OCI-M2 (cell line): ENCODE data around the gene GSDME.

Source experiments
- DNase-seq: peaks from one replicate; lab custom pipeline; 2025; ENCODE audit not compliant: unreplicated experiment; lab: John Stamatoyannopoulos, UW

Gene GSDME

GRCh38 chr7:24773646-24774045, 16.4 kb upstream of the GSDME start:
- DNase-seq, result no peak

DNA sequence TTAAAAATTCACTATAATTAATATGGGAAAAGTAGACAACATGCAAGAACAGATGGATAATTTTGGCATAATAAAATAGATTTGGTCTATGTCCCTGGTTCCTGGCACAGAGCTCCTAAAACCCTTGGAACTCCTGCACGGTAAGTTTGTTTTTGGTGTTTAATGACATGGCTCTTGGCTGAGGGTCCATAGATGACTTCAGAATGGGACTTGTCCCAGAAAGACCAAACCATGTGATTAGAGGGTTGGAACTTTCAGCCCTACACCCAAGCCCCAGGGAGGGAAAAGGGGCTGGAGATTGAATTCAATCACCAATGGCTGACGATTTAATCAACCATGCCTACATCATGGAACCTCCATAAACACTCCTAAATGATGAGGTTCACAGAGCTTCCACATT, 12.6 kb upstream of the GSDME start:
- no peak for DNase-seq

- no peak for DNase-seq
These were observed 12.0 kb upstream of the GSDME start for GRCh38 chr7:24769014-24769830.

- no peak for DNase-seq
These were observed 10.8 kb upstream of the GSDME start for GRCh38 chr7:24767878-24768569.

DNA sequence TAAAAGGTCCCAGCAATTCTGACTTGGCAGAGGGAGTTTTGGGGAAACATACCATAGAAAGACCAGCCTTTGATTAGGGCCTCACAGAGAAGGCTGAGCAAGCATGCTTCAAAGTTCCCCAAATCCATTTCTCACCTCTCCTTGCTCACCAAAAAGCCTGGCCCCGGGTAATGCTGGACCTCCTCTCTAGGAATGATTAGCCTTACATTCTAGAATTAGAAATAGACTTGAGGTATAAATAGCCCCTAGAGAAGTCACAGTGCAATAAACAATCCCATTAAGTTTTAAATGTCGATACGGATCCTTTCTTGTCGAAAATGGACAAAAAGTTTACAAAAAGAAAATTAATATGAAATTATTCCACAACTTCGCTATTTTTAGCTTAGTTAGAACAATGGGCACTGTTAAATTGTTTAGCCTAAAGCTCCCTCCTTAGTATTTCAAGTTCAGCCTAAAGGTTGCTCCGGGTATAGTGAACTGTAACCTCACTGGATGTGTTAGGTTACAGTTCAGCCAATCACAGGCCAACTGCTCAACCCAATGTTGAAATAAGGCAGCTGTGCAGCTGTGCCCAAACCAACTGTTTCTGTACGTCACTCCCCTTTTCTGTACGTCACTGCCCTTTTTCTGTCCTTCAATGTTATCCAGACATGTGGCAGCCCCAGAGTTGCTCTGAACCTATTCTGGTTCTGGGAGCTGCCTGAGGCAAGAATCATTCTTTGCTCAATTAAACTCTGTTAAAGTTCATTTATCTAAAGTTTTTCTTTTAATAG, 7.9 kb upstream of the GSDME start:
- DNase-seq, result no peak

- DNase-seq, result no peak
These were observed 6.7 kb upstream of the GSDME start for GRCh38 chr7:24764011-24764410.

- no peak for DNase-seq
These were observed 6.1 kb upstream of the GSDME start for GRCh38 chr7:24763303-24763901.

- no peak for DNase-seq
These were observed 5.5 kb upstream of the GSDME start for GRCh38 chr7:24762771-24763170.

- no peak for DNase-seq
These were observed 3.7 kb upstream of the GSDME start for GRCh38 chr7:24760968-24761367.

GRCh38 chr7:24756545-24757352, 515 bp downstream of the GSDME start:
- DNase-seq, result no peak

GRCh38 chr7:24755541-24756407, 1.5 kb downstream of the GSDME start:
- no peak for DNase-seq

DNA sequence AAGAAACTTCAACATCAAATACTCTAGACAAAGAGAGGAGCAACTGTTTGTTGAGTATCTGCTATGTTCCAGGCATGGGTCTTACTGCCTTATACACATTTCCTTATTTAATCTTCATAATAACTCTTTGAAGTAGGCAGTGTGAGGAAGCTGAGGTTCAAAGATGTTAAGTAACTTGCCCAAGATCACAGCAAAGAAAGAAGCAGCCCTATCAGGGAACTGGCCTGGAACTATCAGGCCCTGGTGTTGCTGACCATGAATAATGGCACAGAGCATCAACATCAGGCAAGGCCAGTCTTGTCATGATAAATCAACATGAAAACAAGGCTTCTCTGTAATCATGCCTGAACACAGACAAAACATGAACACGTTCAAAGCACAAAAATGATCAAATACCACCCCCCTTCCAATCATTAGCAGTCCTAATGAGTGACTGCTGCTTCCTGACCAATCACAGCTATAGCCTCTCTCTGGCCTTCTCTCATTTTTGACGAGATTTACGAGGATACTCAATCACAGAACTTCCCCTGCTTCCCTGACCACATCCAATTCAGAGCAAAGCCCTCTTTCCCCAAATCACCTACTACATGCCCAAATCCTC, 2.3 kb downstream of the GSDME start:
- no peak for DNase-seq

GRCh38 chr7:24752073-24752800, 5.0 kb downstream of the GSDME start:
- no peak for DNase-seq

GRCh38 chr7:24751484-24751883, 5.8 kb downstream of the GSDME start:
- DNase-seq, result no peak

DNA sequence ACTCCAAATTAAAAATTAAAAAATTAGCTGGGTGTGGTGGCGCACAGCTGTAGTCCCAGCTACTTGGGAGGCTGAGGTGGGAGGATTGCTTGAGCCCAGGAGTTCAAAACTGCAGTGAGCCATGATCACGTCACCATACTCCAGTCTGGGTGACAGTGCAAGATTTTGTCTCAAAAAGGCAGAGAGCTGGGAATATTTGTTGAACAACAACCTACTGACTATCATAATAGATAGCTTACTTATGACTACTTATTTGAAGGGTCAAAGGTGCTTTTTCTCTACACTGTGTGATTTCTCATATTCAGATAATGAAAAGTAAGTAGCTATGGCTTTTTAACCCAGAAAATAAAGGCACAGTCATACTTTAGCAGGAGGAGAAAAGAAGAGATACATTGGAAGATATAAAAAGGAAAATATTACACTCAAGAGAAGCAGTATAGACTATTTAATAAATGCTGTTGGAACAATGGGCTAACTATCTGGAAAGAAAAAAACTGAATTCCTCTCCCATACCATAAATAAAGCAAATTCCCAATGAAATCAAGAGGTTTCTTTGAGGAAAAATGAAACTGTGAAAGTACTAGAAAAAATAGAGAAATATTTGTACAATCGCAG, 6.7 kb downstream of the GSDME start:
- no peak for DNase-seq

DNA sequence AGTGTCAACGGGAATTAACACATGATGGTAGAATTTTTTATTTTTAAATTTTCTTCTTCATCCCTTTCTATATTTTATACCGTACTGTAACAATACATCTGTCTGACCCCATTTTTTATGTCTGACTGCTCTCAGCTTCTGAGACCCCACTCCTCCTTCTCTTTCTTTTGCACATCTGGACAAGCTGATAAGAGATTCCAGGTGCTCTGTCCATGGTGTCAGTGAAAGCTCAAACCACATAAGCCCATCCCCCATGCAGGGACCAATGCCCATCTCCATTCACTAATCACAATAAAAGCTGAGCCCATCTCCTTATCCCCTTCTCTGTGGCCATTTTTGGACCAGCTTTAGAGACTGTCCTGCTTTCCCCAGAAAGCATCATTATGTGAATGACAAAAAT, 8.7 kb downstream of the GSDME start:
- DNase-seq, result no peak

GRCh38 chr7:24745355-24745754, 11.9 kb downstream of the GSDME start:
- no peak for DNase-seq

- no peak for DNase-seq
These were observed 13.8 kb downstream of the GSDME start for GRCh38 chr7:24743471-24743870.
